Panc1 (cell line): ENCODE results near the gene RHOT2. TPM values are rescaled to one million over a fixed set of nuclear protein-coding genes. Genes with fewer than 3 reads are reported as not detected.

Experiments used
- ATAC-seq: fragments of 200-7000 bp; cut with Tn5 transposase; 2 replicates; pipeline ENCODE4 v1.9.1; 2020; ENCODE audit warnings: mild to moderate bottlenecking, moderate library complexity
- BruUV-seq: library from RNA; stranded (reverse); fragments of 400-500 nt; replicated peaks from 2 replicates; lab custom pipeline; 2021; lab: Mats Ljungman, UMichigan
- CTCF ChIA-PET: fragments of 300-600 bp; sonication (Branson Sonifier 250); formaldehyde crosslinking; loops from one replicate; lab custom pipeline; 2022; ENCODE audit warnings: antibody characterized with exemption; lab: Charles Lee
- POLR2A ChIA-PET: fragments of 300-600 bp; sonication (Branson Sonifier 250); formaldehyde crosslinking; loops from one replicate; lab custom pipeline; 2022; ENCODE audit warnings: antibody characterized with exemption; lab: Charles Lee
- DNase-seq: peaks from one replicate; pipeline ENCODE4 v3.0.0-alpha.2; 2010; ENCODE audit warnings: low read depth, low spot score
- H3K27ac ChIP-seq: 2 replicates; pipeline ENCODE4 v1.5.1; 2011; ENCODE audit warnings: mild to moderate bottlenecking, low read length, inconsistent platforms
- H3K27me3 ChIP-seq: fragments of 200-500 bp; sonication (Bioruptor generic); 2 replicates; pipeline ENCODE4 v1.6.0; 2014; ENCODE audit warnings: low read length, inconsistent platforms; ENCODE audit not compliant: control insufficient read depth, insufficient read depth
- H3K36me3 ChIP-seq: fragments of 200-500 bp; sonication (Bioruptor generic); 2 replicates; pipeline ENCODE4 v1.5.1; 2014; ENCODE audit warnings: inconsistent platforms, mild to moderate bottlenecking, low read length, moderate library complexity; ENCODE audit not compliant: control insufficient read depth, insufficient read depth
- H3K4me1 ChIP-seq: 2 replicates; pipeline ENCODE4 v1.5.1; 2011; ENCODE audit warnings: inconsistent platforms, mild to moderate bottlenecking, low read length, moderate library complexity; ENCODE audit not compliant: control insufficient read depth, insufficient read depth
- H3K4me3 ChIP-seq, 2 experiments: 2 replicates each; pipeline ENCODE4 v1.5.1; 2011 to 2012; ENCODE audit warnings: low read depth in 2 of 2, low read length in 2 of 2, mild to moderate bottlenecking in 2 of 2, inconsistent platforms in 1 of 2, moderate library complexity in 1 of 2
- H3K9me3 ChIP-seq: fragments of 200-500 bp; sonication (Bioruptor generic); 2 replicates; pipeline ENCODE4 v1.5.1; 2014; ENCODE audit warnings: low read depth, mild to moderate bottlenecking, inconsistent platforms, low read length, moderate library complexity; ENCODE audit not compliant: control insufficient read depth, insufficient read depth
- POLR2AphosphoS5 ChIP-seq: IDR thresholded peaks from 2 replicates; pipeline ENCODE4 v1.6.1; 2012; ENCODE audit warnings: mild to moderate bottlenecking, low read depth, low read length, moderate library complexity
- SIN3A ChIP-seq: IDR thresholded peaks from 2 replicates; pipeline ENCODE4 v1.6.1; 2012; ENCODE audit warnings: low read depth, mild to moderate bottlenecking, low read length, moderate library complexity, borderline replicate concordance; ENCODE audit not compliant: insufficient read depth
- TCF7L2 ChIP-seq: IDR thresholded peaks from 2 replicates; pipeline ENCODE4 v1.6.1; 2011; ENCODE audit warnings: mild to moderate bottlenecking, low read depth, low read length, inconsistent platforms
- in situ Hi-C: cut with HindIII; loops from 2 replicates; pipeline ENCODE4 v1.10.0; 2016; ENCODE audit warnings: low sequenced_read_pairs, low pct_unique_long_range_greater_than_20kb
- intact Hi-C: fragments of 100-400 bp; cut with micrococcal nuclease; formaldehyde crosslinking; loops from one replicate; pipeline ENCODE4 v1.10.0; 2022; ENCODE audit not compliant: unreplicated experiment
- total RNA-seq: library from RNA; stranded (reverse); gene quantifications from one replicate; pipeline ENCODE4 v1.2.1, GENCODE V29; 2021; ENCODE audit not compliant: unreplicated experiment
- TF ChIP-seq, protein P1 (sequence below): fragments of 450-650 bp; IDR thresholded peaks from 2 replicates; pipeline ENCODE4 v1.5.1; 2017; ENCODE audit warnings: mild to moderate bottlenecking
- TF ChIP-seq, protein P2 (sequence below), 2 experiments: IDR thresholded peaks; 2 replicates each; pipeline ENCODE4 v1.6.1; 2011 to 2012; ENCODE audit warnings: low read depth in 2 of 2, control low read depth in 1 of 2, low read length in 1 of 2, mild to moderate bottlenecking in 1 of 2, moderate library complexity in 1 of 2; ENCODE audit not compliant: insufficient read depth in 1 of 2

Gene RHOT2
- total RNA-seq, 1 experiment from 2014 or later, result 195 TPM

DNA sequence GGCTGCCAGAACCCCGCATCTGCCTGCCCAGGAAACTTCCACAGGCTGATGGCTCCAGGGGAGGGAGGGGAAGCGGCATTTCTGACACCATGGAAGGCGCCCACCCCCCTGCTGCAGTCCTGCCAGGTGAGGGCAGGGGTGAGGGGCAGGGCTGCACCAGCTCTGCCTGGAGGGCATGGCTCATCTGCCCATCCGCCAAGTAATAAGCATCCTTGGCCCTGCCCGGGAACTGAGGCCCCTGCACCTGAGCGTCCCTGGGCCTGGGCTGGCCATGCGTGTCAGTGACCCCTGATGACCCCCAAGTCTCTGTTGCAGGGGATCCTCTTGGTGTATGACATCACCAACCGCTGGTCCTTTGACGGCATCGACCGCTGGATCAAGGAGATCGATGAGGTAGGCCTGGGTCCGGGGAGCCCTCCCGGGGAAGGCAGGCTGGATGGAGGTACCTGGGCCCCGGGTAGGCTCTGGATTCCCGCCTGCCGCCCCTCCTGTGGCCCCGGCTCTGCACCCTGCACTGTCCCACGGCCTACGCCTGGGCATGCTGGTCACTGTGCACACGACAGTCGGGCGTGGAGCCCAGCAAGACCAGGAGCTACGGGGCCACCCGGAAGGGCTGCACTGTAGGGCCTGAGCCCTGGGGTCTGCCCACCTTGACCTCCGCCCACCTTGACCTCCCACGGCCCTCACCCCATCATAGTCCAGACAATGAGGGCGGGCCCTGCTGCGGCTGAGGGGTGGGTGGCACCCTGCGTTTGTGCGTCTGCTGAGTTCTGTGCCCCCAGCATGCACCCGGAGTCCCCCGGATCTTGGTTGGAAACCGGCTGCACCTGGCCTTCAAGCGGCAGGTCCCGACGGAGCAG is 42.6 kb upstream of the RHOT2 start:
- intact Hi-C loops, result no loop called here
- Histone ChIP-seq H3K36me3 (no peaks in the 10 kb centered on the region), H3K4me1 (peaks cover 75% of the 10 kb centered on the region), H3K27ac (no peak overlapping the region), H3K4me3 (no peak overlapping the region), H3K27me3 (no peaks in the 10 kb centered on the region), H3K9me3 (no peaks in the 10 kb centered on the region)
- TF ChIP-seq, protein P1, sequence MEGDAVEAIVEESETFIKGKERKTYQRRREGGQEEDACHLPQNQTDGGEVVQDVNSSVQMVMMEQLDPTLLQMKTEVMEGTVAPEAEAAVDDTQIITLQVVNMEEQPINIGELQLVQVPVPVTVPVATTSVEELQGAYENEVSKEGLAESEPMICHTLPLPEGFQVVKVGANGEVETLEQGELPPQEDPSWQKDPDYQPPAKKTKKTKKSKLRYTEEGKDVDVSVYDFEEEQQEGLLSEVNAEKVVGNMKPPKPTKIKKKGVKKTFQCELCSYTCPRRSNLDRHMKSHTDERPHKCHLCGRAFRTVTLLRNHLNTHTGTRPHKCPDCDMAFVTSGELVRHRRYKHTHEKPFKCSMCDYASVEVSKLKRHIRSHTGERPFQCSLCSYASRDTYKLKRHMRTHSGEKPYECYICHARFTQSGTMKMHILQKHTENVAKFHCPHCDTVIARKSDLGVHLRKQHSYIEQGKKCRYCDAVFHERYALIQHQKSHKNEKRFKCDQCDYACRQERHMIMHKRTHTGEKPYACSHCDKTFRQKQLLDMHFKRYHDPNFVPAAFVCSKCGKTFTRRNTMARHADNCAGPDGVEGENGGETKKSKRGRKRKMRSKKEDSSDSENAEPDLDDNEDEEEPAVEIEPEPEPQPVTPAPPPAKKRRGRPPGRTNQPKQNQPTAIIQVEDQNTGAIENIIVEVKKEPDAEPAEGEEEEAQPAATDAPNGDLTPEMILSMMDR, result no peak
- no peak for TF ChIP-seq POLR2AphosphoS5
- TF ChIP-seq, protein P2, sequence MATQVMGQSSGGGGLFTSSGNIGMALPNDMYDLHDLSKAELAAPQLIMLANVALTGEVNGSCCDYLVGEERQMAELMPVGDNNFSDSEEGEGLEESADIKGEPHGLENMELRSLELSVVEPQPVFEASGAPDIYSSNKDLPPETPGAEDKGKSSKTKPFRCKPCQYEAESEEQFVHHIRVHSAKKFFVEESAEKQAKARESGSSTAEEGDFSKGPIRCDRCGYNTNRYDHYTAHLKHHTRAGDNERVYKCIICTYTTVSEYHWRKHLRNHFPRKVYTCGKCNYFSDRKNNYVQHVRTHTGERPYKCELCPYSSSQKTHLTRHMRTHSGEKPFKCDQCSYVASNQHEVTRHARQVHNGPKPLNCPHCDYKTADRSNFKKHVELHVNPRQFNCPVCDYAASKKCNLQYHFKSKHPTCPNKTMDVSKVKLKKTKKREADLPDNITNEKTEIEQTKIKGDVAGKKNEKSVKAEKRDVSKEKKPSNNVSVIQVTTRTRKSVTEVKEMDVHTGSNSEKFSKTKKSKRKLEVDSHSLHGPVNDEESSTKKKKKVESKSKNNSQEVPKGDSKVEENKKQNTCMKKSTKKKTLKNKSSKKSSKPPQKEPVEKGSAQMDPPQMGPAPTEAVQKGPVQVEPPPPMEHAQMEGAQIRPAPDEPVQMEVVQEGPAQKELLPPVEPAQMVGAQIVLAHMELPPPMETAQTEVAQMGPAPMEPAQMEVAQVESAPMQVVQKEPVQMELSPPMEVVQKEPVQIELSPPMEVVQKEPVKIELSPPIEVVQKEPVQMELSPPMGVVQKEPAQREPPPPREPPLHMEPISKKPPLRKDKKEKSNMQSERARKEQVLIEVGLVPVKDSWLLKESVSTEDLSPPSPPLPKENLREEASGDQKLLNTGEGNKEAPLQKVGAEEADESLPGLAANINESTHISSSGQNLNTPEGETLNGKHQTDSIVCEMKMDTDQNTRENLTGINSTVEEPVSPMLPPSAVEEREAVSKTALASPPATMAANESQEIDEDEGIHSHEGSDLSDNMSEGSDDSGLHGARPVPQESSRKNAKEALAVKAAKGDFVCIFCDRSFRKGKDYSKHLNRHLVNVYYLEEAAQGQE (IDR thresholded peaks at IDR 0.05; ENCODE audit: insufficient read depth in 1 of 2, low read depth in 2 of 2, low read length in 1 of 2), result no peak
- no peak for TF ChIP-seq TCF7L2
- in situ Hi-C loops, result no loop called here
- ChIA-PET CTCF (no interaction called here), POLR2A (no interaction called here)
- ATAC-seq, result no peak
- no TSS peak for BruUV-seq
- no peak for DNase-seq

DNA sequence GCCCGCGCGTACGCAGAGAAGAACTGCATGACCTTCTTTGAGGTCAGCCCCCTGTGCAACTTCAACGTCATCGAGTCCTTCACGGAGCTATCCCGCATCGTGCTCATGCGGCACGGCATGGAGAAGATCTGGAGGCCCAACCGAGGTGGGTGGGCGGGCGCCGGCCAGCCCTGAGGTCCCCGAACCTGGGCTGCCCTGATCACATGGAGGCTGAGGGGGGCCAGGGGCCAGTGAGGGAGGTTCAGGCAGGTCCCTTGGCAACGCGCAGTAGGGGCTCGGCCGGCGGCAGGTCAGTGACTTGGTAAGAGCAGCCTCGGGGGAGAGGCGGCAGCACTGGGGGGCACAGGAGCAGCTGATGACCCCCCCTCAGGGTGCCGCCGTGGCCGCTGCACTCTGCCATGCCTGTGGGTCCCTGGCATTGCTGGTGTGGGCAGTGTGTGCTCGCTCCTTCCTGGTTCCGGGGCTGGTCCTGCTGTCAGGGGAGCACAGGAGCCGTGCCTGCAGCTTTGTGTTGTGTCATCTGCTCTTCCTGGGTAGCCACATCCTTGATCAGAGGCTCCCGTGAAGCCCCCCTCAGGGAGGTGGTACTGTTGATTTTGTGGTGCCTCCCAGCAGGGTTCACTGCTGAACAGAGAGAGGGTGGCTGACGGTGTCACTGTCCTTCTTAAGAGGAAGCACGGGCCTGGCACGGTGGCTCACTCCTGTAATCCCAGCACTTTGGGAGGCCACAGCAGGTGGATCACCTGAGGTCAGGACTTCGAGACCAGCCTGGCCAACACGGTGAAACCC is 41.8 kb upstream of the RHOT2 start:
- DNase-seq, result no peak
- no peaks in the 10 kb centered on the region for H3K9me3 ChIP-seq
- no peak overlapping the region; the same call in 1 of the 2 replicates for H3K27ac ChIP-seq
- intact Hi-C loops (no loop called here), in situ Hi-C loops (no loop called here)
- peaks cover 78% of the 10 kb centered on the region for H3K4me1 ChIP-seq
- CTCF ChIA-PET, result no interaction called here
- POLR2A ChIA-PET, result no interaction called here
- no peak for TF ChIP-seq POLR2AphosphoS5
- TF ChIP-seq, protein P2 (IDR thresholded peaks at IDR 0.05; ENCODE audit: insufficient read depth in 1 of 2, low read depth in 2 of 2, low read length in 1 of 2), result no peak
- TF ChIP-seq TCF7L2, result no peak
- no peak for TF ChIP-seq SIN3A
- TF ChIP-seq, protein P1, result no peak
- no peak for ATAC-seq
- no peaks in the 10 kb centered on the region for H3K36me3 ChIP-seq
- H3K27me3 ChIP-seq, result no peaks in the 10 kb centered on the region
- H3K4me3 ChIP-seq, result no peak overlapping the region; a peak in 1 of 4 replicates
- BruUV-seq, result no TSS peak
